A673 (cell line): ENCODE results near the gene SLC39A13.

Source experiments
- EZH2 ChIP-seq: fragments of 200-600 bp; sonication (generic); IDR thresholded peaks from 2 replicates; pipeline ENCODE4 v1.6.1; 2017; ENCODE audit warnings: borderline replicate concordance, low read depth, mild to moderate bottlenecking, mixed read lengths, antibody characterized with exemption, low read length; ENCODE audit not compliant: poor library complexity, severe bottlenecking
- TF ChIP-seq, protein P1 (sequence below): fragments of 300-800, 200-600 bp; sonication (generic); conservative IDR thresholded peaks from 2 replicates; pipeline ENCODE4 v1.5.1; 2017; ENCODE audit warnings: low read depth, mild to moderate bottlenecking, antibody characterized with exemption, low read length, moderate library complexity, mixed read lengths

- TF ChIP-seq, protein P1, sequence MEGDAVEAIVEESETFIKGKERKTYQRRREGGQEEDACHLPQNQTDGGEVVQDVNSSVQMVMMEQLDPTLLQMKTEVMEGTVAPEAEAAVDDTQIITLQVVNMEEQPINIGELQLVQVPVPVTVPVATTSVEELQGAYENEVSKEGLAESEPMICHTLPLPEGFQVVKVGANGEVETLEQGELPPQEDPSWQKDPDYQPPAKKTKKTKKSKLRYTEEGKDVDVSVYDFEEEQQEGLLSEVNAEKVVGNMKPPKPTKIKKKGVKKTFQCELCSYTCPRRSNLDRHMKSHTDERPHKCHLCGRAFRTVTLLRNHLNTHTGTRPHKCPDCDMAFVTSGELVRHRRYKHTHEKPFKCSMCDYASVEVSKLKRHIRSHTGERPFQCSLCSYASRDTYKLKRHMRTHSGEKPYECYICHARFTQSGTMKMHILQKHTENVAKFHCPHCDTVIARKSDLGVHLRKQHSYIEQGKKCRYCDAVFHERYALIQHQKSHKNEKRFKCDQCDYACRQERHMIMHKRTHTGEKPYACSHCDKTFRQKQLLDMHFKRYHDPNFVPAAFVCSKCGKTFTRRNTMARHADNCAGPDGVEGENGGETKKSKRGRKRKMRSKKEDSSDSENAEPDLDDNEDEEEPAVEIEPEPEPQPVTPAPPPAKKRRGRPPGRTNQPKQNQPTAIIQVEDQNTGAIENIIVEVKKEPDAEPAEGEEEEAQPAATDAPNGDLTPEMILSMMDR: no peak
- TF ChIP-seq EZH2: no peak
Measured at GRCh38 chr11:47431356-47432083, 23.1 kb downstream of the SLC39A13 start.
